Measurements from ENCODE around the gene ZNF138. TPM values are rescaled to one million over a fixed set of nuclear protein-coding genes. Genes with fewer than 3 reads are reported as not detected.

The ZNF138 gene
- total and polyA plus RNA-seq, 2 experiments from 2014 or later, result 48.7 to 68.4 TPM

DNA sequence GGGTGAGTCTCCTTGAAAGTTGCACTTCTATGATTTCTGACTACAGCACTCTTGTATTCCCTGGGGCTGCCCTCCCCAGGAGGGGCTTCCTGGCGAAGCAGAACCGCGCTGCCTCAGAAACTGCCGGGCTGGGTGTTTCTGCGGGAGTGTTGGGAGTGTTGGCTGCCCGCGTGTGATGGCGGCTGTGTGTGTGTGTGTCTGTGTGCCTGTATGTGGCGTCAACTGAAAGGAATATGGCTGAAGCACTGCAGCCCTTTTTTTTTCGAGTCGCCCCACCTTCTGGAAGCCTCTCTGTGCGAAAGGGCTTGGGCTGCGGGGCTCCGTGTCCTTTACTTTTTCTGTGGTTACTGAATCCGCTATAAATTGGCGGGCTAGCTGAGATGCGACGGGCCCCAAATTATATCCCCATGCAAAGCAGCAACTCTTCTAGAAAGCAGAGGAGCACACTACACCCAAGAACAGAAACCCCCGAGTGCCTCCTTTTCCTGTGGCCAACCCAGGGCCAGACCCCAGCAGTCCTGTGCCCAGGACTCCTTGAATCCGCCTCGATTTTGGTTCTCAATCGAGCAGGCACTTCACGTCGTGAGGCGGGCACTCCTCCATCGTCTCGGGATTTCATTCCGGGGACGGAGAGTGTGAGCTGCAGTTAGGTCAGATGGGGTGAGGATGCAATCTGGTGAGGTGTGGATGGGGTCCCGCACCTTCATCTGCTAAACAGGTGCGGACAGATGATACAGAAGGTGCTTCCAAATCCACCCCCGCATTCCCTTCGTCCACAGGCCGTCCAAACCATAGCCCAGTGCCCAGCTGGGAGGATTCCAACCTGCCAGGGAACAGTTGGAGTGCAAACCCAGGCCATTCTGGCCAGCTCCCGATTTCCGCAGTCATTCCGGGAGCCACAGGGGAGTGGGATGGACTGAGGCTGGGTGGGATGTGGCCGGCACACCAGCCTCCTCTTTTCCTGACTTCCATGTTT, 86.4 kb downstream of the ZNF138 start:
- Histone ChIP-seq H4K20me1 (replicated peaks; ENCODE audit: insufficient read depth) (no peaks in the 10 kb centered on the region), H3K4me1 (ENCODE audit: insufficient read depth) (no peaks in the 10 kb centered on the region; the same call in 1 of the 2 replicates), H3K79me2 (replicated peaks; ENCODE audit: insufficient read depth) (no peaks in the 10 kb centered on the region), H3K4me2 (no peak overlapping the region), H3K27me3 (ENCODE audit: insufficient read depth) (peaks cover 90% of the 10 kb centered on the region), H3K9me2 (ENCODE audit: insufficient read depth) (no peaks in the 10 kb centered on the region), H3K4me3 (no peak overlapping the region), H3K36me3 (ENCODE audit: insufficient read depth) (no peaks in the 10 kb centered on the region), H2AFZ (no peak overlapping the region), H3K27ac (ENCODE audit: low read depth) (no peak overlapping the region), H3F3A (replicated peaks; ENCODE audit: low read depth) (no peaks in the 10 kb centered on the region)
- Mint-ChIP-seq H3K4me3 (no peak overlapping the region), H3K27ac (no peak overlapping the region), H3K27me3 (ENCODE audit: insufficient read depth, low read depth, poor library complexity) (peaks cover 50% of the 10 kb centered on the region), H3K36me3 (ENCODE audit: low read depth) (peaks cover 4% of the 10 kb centered on the region; the same call in 1 of the 3 replicates), H3K9me3 (peaks cover 51% of the 10 kb centered on the region), H3K4me1 (no peaks in the 10 kb centered on the region)
- ATAC-seq (no peak), DNase-seq (ENCODE audit: low spot score) (no peak)
- no peak for TF ChIP-seq NANOG (IDR thresholded peaks at IDR 0.05; ENCODE audit: borderline replicate concordance)
- TF ChIP-seq, protein P1, sequence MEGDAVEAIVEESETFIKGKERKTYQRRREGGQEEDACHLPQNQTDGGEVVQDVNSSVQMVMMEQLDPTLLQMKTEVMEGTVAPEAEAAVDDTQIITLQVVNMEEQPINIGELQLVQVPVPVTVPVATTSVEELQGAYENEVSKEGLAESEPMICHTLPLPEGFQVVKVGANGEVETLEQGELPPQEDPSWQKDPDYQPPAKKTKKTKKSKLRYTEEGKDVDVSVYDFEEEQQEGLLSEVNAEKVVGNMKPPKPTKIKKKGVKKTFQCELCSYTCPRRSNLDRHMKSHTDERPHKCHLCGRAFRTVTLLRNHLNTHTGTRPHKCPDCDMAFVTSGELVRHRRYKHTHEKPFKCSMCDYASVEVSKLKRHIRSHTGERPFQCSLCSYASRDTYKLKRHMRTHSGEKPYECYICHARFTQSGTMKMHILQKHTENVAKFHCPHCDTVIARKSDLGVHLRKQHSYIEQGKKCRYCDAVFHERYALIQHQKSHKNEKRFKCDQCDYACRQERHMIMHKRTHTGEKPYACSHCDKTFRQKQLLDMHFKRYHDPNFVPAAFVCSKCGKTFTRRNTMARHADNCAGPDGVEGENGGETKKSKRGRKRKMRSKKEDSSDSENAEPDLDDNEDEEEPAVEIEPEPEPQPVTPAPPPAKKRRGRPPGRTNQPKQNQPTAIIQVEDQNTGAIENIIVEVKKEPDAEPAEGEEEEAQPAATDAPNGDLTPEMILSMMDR (conservative IDR thresholded peaks at IDR 0.05; ENCODE audit: low read depth in 2 of 2), result no peak
- no peak for TF ChIP-seq POLR2AphosphoS5 (IDR thresholded peaks at IDR 0.05; ENCODE audit: low read depth)
- TF ChIP-seq, protein P2, sequence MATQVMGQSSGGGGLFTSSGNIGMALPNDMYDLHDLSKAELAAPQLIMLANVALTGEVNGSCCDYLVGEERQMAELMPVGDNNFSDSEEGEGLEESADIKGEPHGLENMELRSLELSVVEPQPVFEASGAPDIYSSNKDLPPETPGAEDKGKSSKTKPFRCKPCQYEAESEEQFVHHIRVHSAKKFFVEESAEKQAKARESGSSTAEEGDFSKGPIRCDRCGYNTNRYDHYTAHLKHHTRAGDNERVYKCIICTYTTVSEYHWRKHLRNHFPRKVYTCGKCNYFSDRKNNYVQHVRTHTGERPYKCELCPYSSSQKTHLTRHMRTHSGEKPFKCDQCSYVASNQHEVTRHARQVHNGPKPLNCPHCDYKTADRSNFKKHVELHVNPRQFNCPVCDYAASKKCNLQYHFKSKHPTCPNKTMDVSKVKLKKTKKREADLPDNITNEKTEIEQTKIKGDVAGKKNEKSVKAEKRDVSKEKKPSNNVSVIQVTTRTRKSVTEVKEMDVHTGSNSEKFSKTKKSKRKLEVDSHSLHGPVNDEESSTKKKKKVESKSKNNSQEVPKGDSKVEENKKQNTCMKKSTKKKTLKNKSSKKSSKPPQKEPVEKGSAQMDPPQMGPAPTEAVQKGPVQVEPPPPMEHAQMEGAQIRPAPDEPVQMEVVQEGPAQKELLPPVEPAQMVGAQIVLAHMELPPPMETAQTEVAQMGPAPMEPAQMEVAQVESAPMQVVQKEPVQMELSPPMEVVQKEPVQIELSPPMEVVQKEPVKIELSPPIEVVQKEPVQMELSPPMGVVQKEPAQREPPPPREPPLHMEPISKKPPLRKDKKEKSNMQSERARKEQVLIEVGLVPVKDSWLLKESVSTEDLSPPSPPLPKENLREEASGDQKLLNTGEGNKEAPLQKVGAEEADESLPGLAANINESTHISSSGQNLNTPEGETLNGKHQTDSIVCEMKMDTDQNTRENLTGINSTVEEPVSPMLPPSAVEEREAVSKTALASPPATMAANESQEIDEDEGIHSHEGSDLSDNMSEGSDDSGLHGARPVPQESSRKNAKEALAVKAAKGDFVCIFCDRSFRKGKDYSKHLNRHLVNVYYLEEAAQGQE (IDR thresholded peaks at IDR 0.05; ENCODE audit: unreplicated experiment), result no peak
- TF ChIP-seq, protein P3, sequence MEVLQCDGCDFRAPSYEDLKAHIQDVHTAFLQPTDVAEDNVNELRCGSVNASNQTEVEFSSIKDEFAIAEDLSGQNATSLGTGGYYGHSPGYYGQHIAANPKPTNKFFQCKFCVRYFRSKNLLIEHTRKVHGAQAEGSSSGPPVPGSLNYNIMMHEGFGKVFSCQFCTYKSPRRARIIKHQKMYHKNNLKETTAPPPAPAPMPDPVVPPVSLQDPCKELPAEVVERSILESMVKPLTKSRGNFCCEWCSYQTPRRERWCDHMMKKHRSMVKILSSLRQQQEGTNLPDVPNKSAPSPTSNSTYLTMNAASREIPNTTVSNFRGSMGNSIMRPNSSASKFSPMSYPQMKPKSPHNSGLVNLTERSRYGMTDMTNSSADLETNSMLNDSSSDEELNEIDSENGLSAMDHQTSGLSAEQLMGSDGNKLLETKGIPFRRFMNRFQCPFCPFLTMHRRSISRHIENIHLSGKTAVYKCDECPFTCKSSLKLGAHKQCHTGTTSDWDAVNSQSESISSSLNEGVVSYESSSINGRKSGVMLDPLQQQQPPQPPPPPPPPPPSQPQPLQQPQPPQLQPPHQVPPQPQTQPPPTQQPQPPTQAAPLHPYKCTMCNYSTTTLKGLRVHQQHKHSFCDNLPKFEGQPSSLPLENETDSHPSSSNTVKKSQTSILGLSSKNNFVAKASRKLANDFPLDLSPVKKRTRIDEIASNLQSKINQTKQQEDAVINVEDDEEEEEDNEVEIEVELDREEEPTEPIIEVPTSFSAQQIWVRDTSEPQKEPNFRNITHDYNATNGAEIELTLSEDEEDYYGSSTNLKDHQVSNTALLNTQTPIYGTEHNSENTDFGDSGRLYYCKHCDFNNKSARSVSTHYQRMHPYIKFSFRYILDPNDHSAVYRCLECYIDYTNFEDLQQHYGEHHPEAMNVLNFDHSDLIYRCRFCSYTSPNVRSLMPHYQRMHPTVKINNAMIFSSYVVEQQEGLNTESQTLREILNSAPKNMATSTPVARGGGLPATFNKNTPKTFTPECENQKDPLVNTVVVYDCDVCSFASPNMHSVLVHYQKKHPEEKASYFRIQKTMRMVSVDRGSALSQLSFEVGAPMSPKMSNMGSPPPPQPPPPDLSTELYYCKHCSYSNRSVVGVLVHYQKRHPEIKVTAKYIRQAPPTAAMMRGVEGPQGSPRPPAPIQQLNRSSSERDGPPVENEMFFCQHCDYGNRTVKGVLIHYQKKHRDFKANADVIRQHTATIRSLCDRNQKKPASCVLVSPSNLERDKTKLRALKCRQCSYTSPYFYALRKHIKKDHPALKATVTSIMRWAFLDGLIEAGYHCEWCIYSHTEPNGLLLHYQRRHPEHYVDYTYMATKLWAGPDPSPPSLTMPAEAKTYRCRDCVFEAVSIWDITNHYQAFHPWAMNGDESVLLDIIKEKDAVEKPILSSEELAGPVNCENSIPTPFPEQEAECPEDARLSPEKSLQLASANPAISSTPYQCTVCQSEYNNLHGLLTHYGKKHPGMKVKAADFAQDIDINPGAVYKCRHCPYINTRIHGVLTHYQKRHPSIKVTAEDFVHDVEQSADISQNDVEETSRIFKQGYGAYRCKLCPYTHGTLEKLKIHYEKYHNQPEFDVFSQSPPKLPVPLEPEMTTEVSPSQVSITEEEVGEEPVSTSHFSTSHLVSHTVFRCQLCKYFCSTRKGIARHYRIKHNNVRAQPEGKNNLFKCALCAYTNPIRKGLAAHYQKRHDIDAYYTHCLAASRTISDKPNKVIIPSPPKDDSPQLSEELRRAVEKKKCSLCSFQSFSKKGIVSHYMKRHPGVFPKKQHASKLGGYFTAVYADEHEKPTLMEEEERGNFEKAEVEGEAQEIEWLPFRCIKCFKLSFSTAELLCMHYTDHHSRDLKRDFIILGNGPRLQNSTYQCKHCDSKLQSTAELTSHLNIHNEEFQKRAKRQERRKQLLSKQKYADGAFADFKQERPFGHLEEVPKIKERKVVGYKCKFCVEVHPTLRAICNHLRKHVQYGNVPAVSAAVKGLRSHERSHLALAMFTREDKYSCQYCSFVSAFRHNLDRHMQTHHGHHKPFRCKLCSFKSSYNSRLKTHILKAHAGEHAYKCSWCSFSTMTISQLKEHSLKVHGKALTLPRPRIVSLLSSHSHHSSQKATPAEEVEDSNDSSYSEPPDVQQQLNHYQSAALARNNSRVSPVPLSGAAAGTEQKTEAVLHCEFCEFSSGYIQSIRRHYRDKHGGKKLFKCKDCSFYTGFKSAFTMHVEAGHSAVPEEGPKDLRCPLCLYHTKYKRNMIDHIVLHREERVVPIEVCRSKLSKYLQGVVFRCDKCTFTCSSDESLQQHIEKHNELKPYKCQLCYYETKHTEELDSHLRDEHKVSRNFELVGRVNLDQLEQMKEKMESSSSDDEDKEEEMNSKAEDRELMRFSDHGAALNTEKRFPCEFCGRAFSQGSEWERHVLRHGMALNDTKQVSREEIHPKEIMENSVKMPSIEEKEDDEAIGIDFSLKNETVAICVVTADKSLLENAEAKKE (CRISPR knock-in tag; IDR thresholded peaks at IDR 0.05), result no peak

Data from GM23338 (cell line).